NCI-H1105 treated with DMSO at 0.1 percent for 48 hours (cell line): Measurements from ENCODE around the gene ZNF248.
A peak's percentile ranks its signal among the peaks of the same experiment; 100 is the strongest.
"Not testable (repeated sequence)": the region's sequence is repeated elsewhere in the genome, so short reads cannot be mapped to it uniquely, and the experiment has no call there.

Experiments used
- DNase-seq: peaks from one replicate; lab custom pipeline; 2025; lab: John Stamatoyannopoulos, UW

ZNF248 gene

DNA sequence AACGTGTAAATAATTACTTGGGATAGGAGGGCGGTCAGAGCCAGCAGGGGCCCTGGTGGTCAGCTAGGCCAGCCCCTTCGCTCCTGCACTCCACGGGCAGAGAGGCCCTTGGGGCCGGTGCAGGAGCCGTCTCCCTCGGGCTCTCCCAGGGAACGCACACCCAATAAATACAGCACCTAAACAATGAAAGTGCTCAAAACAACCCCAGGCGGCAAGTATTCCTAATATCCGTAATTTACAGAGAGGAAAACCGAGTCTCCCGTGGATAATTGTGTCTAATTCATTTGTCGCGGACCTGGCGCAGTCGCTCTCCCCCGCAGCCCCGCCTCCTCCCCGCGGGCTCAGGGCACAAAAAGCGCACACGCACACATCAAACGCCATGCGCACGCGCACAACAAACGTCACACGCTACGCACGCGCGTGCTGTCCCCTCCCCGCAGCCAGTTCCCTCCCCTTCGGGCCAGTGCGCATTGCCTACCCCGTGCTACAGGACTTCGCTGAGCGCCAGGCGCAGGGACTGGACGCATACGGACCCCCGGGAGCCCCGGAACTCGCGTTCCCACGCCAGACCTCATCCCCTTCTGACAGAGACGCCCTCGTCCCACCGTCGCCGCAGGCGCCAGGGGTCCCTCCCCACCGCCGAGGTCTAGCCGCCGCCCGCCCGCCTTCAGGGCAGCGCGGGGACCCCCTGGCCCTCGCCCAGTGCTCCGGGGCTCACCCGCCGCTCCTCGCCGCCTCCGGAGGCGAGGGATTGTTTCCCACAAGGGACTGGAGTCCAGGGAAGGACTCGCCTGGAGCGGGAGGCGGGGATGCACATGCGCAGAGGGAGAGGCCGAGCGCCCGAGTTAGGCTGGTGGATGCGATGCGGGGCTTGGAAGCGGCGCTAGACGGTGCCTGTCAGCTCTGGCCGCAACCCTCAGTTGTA lies at the start of gene ZNF248:
TSS of gene ZNF248 (minus strand) at position 324 of the 925 bp plus-strand sequence. CDS start 1,300 bp downstream, outside the sequence.
- peak; percentile 86 for DNase-seq

DNA sequence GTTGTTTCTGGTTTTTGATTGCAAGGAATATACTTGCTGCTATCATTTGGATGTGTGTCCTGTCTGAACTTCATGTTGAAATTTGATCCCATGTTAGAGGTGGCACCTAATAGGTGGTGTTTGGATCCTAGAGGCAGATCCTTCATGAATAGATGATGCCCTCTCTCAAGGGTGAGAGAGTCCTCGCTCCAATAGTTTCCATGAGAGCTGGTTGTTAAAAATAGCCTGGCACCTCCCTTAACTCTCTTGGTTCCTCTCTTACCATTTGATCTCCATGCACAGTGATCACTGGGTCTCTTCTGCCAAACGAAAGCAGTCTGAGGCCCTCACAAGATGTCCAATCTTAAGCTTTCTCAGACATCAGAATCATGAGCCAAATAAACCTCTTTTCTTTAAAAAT lies 49.0 kb upstream of the ZNF248 start:
- no peak for DNase-seq

DNA sequence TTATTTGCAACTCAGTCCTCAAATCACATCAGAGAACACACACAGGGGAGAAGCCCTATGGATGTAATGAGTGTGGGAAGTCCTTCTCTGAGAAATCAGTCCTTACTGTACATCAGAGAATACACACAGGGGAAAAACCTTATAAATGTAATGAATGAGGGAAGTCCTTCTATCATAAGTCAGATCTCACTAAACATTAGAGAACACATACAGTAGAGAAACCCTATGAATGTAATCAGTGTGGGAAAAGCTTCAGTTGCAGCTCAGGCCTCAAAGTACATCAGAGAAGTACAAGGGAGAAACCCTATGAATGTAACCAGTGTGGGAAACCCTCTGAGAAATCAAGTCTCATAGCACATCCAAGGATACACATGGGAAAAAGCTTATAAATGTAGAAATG lies 39.0 kb upstream of the ZNF248 start:
- no peak for DNase-seq

DNA sequence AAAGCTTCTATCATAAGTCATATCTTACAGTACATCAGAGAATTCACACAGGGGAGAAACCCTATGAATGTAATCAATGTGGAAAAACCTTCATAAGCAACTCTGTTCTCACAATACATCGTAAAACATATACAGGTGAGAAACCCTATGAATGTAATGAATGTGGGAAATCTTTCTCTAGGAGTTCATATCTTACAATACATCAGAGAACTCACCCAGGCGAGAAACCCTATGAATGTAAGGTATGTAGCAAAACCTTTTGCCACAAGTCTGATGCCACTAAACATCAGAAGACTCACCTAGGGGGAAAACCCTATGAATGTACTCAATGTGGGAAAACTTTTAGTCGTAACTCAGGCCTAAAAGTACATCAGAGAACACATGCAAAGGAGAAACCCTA lies 38.3 kb upstream of the ZNF248 start:
- DNase-seq, result no peak

DNA sequence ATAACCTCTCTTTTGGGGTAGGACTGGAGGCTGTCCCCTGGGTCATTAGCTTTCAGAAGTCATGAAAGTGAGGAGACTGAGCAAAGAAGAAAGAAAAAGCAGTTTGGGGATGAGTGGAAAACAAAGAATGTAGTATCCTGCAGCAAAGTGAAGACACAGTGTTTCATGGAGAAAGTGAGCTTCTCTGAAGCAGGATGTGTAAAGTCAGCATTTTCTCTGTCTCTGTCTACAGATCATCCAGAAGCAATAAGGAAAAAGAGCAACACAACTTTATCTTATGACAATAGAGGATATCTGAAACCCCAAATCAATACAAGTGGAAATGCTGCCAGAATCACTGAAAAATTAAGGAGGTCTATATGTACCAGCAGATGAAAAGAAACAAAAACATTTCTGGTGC lies 28.4 kb upstream of the ZNF248 start:
- DNase-seq, result no peak

DNA sequence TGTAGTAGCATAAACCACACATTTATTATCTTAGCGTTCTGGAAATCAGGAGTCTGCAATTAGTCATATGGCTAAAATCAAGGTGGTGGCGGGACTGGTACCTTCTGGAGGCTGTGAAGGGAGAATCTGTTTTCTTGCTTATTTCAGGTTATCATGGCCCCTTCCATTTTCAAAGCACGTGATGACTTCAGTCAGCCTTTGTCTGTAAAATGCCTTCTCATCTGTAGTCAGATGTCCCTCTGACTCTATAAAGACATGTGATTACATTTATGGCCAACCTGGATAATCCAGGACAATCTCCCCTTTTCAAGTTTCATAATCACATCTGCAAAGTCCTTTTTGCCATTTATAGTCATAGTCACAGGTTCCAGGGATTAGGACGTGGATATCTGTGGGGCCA lies 15.5 kb upstream of the ZNF248 start:
- no peak for DNase-seq

DNA sequence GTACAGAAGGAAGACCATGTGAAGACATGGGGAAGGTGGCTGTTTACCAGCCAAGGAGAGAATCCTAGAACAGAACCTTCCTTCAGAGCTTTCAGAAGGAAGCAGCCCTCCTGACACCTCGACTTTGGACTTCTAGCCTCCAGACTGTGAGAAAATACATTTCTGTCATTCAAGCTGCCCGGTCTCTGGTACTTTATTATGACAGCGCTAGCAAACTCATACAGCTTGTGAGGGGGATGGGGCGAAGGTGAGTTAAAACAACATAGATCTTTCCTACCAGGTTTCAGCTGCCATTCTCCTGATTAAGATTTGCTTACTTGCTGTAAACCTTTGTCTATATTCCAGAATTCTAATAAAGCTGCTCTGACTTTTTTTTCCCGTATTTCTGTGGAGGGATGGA lies 14.9 kb upstream of the ZNF248 start:
- no peak for DNase-seq

DNA sequence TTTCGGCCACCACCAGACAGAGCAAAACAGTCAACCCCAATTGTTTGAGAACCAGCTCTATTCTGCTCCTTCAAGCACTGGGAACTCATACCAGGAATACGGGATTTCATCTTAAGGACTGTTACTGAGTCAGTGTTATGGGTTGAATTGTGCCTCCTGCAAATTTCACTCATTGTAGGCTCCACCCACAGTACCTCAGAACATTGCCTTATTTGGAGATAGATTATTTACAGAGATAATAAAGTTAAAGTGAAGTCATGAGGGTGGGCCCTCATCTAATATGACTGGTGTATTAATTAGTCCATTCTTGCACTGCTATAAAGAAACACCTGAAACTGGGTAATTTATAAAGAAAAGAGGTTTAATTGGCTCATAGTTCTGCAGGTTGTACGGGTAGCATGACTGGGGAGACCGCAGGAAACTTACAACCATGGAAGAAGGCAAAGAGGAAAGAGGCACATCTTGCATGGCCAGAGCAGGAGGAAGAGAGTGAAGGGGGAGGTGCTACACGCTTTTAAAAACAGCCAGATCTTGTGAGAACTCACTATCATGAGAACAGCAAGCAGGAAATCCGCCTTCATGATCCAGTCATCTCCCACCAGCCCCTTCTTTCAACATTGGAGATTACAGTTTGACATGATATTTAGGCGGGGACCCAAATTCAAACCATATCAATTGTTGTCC lies 14.3 kb upstream of the ZNF248 start:
- DNase-seq, result no peak

DNA sequence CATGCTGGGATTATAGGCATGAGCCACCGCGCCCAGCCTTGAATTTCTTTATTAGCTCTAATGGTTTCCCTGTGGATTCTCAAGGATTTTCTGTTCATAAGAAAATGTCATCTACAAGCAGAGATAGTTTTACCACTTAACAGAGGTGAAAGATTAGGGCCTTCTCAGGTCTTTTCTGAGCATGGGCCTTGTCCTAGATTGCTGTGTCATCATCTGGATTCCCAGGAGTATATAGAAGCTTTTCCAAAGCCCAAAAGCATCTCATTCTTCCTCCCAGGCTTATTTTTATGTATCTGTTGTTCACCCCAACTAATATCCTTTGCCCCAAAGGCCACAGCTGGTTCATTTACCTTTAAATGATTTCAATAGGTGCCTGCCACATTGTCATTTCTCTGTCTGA lies 13.7 kb upstream of the ZNF248 start:
- DNase-seq, result no peak

DNA sequence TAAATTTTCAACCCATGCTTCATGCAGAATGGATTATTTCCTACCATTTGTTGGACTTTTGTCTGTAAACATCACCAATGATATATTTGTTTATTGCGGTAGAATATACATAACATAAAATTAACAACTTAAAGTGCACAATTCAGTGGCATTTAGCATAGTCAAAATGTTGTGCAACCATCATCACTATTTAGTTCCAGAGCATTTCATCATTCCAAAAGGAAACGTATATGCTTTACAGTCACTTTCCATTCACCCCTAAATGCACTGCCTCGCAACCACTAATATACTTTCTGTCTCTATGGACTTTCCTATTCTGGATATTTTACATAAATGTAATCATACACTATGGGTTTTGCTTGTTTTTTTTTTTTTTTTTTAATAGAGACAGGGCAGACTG lies 11.4 kb upstream of the ZNF248 start:
- DNase-seq, result no peak

DNA sequence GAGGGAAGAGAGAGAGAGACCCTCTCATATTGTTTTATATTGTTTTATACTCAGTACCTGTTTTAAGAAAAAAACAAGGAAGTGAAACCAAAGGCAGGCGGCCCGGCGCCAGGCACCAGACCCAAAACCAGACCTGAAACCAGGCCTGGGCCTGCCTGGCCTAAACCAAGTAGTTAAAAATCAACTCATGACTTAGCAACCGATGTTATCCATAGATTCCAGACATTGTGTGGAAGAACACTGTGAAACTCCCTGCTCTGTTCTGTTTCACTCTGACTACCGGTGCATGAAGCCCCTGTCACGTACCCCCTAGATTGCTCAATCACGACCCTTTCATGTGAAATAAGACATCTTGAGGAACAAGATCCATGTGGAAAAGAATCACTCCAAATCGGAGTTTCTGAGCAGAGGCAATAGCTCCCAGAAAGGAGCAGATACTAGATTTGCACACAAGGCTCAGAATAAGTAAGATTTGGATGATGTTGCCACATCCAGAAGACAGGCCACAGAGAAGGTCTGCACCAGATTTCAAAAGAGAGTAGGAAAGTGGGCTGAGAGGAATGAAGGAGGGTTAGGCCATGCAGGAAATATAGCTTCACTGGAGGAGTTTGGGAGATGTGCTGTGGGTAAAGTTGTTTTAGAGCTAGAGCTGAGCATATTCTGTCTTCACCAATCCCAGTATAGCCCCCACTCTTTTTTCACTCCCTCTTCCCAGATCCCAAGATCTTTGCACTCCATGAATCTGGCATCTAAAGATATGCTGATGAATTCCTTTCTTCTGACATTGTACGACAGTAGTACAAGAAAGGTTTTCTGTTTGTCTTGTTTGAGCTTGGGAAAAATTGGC lies 8.8 kb upstream of the ZNF248 start:
- DNase-seq, result no peak

DNA sequence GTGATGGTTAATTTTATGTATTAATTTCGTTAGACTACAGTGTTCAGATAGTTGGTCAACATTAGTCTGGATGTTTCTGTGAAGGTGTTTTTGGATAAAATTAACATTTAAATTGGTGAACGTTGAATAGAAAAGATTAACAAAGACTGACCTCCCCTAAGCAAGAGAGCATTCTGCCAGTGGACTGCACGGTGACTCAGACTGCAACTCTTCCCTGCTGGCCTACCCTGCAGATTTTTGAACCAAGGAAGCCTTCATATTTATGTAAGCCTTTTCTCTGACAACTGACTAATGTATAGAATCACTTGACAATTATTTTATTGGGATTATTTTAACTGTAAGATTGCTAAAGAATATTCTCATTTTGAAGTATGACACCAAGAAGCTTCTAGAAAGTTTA lies 7.9 kb upstream of the ZNF248 start:
- no peak for DNase-seq

DNA sequence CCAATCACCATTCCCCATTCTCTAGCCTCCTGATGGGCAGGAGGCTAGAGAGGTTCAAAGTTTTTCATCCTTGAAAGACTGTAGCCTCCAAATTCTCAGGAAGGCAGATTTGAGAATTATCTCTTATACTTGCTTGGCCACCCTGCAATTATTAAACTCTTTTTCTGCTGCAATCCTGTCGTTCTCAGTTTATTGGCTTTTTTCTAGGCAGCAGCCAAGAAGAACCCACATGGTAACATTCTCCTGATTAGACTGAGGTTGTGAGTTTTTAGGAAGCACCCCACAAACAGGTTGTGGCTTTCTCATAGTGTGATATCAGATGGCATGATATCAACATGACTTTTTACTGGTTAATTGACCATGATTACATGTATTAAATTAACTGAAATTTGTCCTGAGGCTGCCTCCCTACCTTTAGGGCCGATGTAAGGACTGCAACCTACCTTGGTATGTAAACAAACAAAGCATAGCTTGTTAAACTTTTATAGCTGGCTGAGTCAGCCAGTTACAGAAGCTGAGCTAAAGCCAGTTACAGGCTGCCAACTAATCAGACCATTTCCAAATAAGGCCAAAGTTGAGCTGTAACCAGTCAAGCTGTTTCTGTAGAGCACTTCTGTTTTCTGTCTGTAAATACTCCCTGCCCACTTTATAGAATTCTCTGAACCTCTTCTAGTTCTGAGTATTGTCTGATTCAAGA lies 3.2 kb upstream of the ZNF248 start:
- no peak for DNase-seq

DNA sequence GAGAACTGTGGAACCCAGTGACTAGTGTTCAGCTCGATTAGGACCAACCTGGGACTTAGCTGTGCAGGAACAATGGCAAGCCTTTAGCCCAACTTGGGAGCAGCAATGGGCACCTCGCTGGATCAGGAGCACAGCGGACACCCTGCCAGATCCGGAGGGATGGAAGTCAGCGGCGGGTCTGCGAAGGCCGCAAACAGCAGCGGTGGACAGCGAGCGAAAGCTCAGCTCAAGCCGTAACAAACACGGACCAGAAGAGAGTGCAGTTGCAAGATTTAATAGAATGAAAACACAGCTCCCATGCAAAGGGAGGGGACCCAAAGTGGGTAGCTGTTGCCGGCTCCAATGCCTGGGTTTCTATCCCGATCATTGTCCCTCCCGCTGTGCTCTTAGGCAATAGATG lies 1.9 kb upstream of the ZNF248 start:
- DNase-seq, result not testable (repeated sequence)

DNA sequence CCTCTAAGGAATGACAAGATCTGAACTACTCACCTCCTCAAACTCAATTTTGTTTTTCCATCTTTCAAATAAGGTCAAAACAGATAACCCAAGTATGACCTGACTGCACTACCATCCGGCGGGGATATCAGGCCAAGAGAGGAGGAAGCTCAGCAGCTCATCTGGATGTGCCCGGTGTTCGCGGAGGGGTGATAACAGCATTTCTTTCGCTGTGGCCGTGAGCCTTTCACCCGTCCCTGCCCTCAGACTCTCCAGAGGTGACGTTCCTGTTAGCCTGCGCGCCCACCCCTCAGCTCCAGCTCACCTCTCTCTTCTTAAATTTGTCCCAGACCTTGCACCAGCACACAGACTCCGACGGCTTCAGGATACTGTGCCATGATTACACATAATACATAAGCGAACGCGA lies 526 bp downstream of the ZNF248 start:
- peak; percentile 28 for DNase-seq

DNA sequence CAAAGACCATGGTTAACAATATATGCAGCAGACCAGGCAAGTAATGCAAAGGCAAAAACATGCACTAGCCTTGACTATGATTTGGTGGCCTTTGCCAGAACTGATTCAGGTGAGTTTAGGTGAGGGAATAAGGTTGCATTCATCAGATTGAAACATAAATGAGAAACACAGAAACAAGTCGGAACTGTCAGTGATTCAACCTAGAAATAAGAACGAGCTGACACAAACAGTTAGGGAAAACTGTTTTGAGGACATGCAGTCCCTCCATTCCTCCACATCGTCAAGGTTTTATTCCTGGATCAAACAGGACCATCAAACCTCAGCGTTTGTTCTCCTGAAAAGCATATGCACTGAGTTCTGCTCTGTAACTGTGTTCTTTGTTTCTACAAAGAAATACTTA lies 1.8 kb downstream of the ZNF248 start:
- DNase-seq, result no peak

DNA sequence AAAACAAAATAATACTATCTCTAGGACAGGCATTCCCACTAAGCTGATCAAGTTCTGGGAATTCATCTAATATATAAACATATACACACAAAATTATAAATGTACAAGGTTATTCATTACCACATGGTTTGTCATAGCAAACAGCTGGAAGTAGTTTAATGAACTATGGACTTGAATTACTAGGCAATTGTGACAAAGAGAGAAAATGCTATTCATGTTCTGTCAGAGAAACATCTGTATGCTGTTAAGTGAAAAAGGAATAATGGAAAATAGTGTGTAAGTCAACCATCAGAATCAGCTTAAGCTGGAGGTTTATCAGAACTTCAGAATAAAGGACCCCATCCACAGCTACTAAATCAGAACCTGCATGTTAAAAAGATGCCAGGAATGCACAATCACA lies 2.8 kb downstream of the ZNF248 start:
- no peak for DNase-seq

DNA sequence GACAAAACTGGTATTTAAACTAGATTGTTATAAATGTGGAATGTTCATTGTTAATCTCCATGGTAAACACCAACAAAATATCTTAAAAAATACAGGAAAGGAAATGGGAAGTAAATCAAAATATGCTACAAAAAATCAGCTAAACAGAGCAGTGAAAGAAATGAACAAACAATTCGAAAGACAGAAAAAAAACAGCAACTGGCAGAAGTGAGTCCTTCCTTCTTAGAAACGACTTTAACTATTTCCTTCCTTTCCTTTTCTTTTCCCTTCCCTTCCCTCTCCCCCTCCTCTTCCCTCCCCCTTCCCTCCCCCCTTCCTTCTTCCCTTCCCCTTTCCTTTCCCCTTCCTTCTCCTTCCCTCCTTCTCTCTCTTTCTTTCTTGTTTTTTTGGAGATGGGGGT lies 12.8 kb downstream of the ZNF248 start:
- no peak for DNase-seq

DNA sequence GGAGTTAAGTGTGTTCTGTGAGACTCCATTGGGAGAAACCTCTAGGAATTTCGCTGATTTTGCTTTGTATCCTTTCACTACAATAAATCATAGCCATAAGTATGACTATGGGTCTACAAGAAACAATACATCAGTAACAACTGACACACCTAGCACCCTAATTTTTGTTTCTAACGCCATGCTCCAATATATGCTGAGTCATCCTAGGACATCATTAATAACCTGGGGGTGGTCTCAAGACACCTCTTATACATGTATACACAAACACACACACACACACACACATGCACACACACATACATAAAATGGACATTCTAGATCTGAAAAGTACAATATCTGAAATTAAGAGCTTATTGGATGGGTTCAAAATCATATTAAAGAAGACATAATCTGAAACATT lies 18.2 kb downstream of the ZNF248 start:
- no peak for DNase-seq

DNA sequence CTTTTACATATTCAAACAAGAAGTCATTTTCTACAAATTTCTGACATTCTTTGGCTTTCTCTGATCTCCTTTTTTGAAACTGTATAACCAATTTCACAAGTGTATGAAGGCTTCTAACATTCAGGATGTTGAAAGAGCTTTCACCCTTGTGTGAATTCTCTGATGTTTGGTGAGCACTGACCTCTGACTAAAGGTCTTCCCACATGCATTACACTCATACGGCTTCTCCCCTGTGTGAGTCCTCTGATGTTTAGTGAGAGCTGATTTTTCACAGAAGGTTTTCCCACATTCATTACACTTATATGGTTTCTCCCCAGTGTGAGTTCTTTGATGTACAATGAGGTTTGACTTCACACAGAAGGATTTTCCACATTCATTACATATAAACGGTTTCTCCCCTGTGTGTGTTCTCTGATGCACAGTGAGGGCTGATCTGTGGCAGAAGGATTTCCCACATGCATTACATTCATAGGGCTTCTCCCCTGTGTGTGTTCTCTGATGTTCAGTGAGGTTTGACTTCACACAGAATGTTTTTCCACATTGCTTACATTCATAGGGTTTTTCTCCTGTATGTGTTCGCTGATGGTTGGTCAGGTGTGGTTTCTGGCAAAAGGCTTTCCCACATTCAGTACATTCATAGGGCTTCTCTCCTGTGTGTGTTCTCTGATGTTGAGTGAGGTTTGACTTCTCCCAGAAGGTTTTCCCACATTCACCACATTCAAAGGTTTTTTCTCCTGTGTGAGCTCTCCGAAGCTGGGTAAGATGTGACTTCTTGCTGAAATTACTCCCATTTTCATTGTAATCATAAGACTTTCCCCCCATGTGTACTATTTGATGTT lies 25.7 kb downstream of the ZNF248 start:
- no peak for DNase-seq

DNA sequence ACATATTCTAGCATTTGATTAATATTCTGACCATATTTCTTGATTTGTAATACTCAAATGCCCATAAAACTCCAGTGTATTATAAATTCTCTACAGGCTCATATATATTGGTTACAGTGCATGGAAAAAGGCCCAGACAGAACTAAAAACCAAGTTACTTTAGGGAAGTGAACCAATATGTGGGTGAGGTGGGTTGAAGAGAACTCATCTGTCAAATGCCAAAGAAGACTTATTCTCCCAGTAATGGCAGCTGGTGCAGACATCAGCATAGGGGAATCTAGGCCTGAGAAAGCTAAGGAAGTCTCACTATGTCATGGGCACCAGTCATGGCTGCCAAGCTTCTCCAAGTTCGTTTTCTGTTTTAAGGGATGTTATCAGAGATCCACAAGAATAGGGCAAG lies 30.6 kb downstream of the ZNF248 start:
- DNase-seq, result no peak
